ENCODE measurements around the gene WDR86. TPM values are rescaled to one million over a fixed set of nuclear protein-coding genes. Genes with fewer than 3 reads are reported as not detected.

Gene WDR86
- polyA plus RNA-seq, 2 of the 4 experiments (the other 2 are of a cell fraction): 0.17 to 0.19 TPM

DNA sequence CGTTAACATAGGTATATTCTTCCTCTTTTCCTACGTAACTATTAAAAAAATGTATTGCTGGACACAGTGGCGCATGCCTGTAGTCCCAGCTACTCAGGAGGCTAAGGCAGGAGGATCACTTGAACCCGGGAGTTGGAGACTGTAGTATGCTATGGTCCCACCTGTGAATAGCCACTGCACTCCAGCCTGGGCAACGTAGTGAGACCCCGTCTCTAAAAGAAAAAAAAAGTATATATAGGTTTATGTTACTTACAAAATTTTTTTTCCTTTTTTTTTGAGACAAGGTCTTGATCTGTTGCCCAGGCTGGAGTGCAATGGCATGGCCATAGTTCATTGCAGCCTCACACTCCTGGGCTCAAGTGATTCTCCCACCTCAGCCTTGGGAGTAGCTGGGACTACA, 62.6 kb downstream of the WDR86 start:
- TF ChIP-seq ZSCAN20 (CRISPR knock-in tag; IDR thresholded peaks at IDR 0.05): no peak
- TF ChIP-seq EP300 (IDR thresholded peaks at IDR 0.05): no peak
- no peak for TF ChIP-seq NPAS2 (CRISPR knock-in tag; IDR thresholded peaks at IDR 0.05; ENCODE audit: borderline replicate concordance)
- no peak for TF ChIP-seq EHF (CRISPR knock-in tag; IDR thresholded peaks at IDR 0.05)
- TF ChIP-seq JUNB (IDR thresholded peaks at IDR 0.05): no peak
- no peak for TF ChIP-seq RARB (CRISPR knock-in tag; IDR thresholded peaks at IDR 0.05)
- no peak for TF ChIP-seq POLR2A (IDR thresholded peaks at IDR 0.05; ENCODE audit: low read length)
- TF ChIP-seq MYC (IDR thresholded peaks at IDR 0.05; ENCODE audit: borderline replicate concordance, low read length): no peak
- no peak for TF ChIP-seq RNF2 (IDR thresholded peaks at IDR 0.05; ENCODE audit: borderline replicate concordance, low read depth)
- TF ChIP-seq MAZ (IDR thresholded peaks at IDR 0.05; ENCODE audit: borderline replicate concordance, low read depth, low read length): no peak
- no peak for TF ChIP-seq HOXB13 (CRISPR knock-in tag; IDR thresholded peaks at IDR 0.05; ENCODE audit: low read depth)
- no peak for TF ChIP-seq ZNF302 (CRISPR knock-in tag; IDR thresholded peaks at IDR 0.05)
- TF ChIP-seq HDAC2 (IDR thresholded peaks at IDR 0.05): no peak
- no peak for TF ChIP-seq KDM5A (IDR thresholded peaks at IDR 0.05)
- TF ChIP-seq, protein P1, sequence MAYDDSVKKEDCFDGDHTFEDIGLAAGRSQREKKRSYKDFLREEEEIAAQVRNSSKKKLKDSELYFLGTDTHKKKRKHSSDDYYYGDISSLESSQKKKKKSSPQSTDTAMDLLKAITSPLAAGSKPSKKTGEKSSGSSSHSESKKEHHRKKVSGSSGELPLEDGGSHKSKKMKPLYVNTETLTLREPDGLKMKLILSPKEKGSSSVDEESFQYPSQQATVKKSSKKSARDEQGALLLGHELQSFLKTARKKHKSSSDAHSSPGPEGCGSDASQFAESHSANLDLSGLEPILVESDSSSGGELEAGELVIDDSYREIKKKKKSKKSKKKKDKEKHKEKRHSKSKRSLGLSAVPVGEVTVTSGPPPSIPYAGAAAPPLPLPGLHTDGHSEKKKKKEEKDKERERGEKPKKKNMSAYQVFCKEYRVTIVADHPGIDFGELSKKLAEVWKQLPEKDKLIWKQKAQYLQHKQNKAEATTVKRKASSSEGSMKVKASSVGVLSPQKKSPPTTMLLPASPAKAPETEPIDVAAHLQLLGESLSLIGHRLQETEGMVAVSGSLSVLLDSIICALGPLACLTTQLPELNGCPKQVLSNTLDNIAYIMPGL (CRISPR knock-in tag; IDR thresholded peaks at IDR 0.05; ENCODE audit: borderline replicate concordance): no peak
- H3K4me2 ChIP-seq: 0 out of 3 replicates have a peak overlapping the region, but pooled peaks have one; percentile 3
- FAIRE-seq: no peak
- 91% methylated on average over 6 of the region's 6 CpGs for WGBS (ENCODE audit: missing lambda C conversion rate)
- no peak overlapping the region for H3K4me3 ChIP-seq
- H3K27ac ChIP-seq: peak overlapping the region in 1 of 2 experiments; percentile 35; a peak in 2 of 6 replicates
- H3K9me3 ChIP-seq: no peaks in the 10 kb centered on the region
- ChIA-PET POLR2A (no interaction called here), CTCF (interaction anchor here (0.7 to 12.0 kb wide), 4 partner anchors 21 to 45 kb away, joined by 4 to 234 read pairs (median 4); no protein-coding TSS in a partner anchor)
- no peak for DNase-seq (ENCODE audit: low read depth in 1 of 2, low spot score in 1 of 2)
- ATAC-seq: no peak
- peaks cover 45% of the 10 kb centered on the region for H3K4me1 ChIP-seq

DNA sequence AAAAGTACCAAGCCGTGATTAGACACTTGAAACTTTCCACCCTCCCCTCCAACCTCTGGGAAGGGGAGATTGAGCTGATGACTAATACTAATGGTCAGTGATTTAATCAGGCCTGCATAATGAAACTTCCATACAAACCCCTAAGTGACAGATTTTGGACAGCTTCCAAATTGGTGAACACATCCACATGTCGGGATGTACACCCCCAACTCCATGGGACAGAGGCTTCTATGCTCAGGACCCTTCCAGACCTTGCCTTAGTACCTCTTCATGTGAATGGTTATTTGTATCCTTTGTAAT, 63.4 kb downstream of the WDR86 start:
- ATAC-seq (no peak), FAIRE-seq (no peak), DNase-seq (ENCODE audit: low read depth in 1 of 2, low spot score in 1 of 2) (no peak)
- no peak for TF ChIP-seq NFE2L2 (conservative IDR thresholded peaks at IDR 0.05; ENCODE audit: low read length)
- TF ChIP-seq SREBF2 (IDR thresholded peaks at IDR 0.05): no peak
- no peak for TF ChIP-seq RAD21 (conservative IDR thresholded peaks at IDR 0.05 in 1 of 2, IDR thresholded peaks at IDR 0.05 in 1 of 2)
- no peak for TF ChIP-seq MYC (IDR thresholded peaks at IDR 0.05; ENCODE audit: borderline replicate concordance, low read length)
- TF ChIP-seq POLR2A (IDR thresholded peaks at IDR 0.05; ENCODE audit: low read length): no peak
- TF ChIP-seq MAZ (IDR thresholded peaks at IDR 0.05; ENCODE audit: borderline replicate concordance, low read depth, low read length): no peak
- no peak for TF ChIP-seq CHD2 (IDR thresholded peaks at IDR 0.05; ENCODE audit: low read length, partially characterized antibody)
- no peaks in the 10 kb centered on the region for H3K9me3 ChIP-seq
- H3K4me2 ChIP-seq: peak overlapping the region; percentile 57
- ChIA-PET CTCF (interaction anchor here (0.8 to 12.0 kb wide), 4 partner anchors 22 to 44 kb away, joined by 3 to 234 read pairs (median 4); no protein-coding TSS in a partner anchor), POLR2A (no interaction called here)
- peaks cover 45% of the 10 kb centered on the region for H3K4me1 ChIP-seq
- no peak overlapping the region for H3K4me3 ChIP-seq
- peak overlapping the region; percentile 64 to 78 for H3K27ac ChIP-seq
- WGBS (ENCODE audit: missing lambda C conversion rate): 49% methylated on average over 2 of the region's 2 CpGs

DNA sequence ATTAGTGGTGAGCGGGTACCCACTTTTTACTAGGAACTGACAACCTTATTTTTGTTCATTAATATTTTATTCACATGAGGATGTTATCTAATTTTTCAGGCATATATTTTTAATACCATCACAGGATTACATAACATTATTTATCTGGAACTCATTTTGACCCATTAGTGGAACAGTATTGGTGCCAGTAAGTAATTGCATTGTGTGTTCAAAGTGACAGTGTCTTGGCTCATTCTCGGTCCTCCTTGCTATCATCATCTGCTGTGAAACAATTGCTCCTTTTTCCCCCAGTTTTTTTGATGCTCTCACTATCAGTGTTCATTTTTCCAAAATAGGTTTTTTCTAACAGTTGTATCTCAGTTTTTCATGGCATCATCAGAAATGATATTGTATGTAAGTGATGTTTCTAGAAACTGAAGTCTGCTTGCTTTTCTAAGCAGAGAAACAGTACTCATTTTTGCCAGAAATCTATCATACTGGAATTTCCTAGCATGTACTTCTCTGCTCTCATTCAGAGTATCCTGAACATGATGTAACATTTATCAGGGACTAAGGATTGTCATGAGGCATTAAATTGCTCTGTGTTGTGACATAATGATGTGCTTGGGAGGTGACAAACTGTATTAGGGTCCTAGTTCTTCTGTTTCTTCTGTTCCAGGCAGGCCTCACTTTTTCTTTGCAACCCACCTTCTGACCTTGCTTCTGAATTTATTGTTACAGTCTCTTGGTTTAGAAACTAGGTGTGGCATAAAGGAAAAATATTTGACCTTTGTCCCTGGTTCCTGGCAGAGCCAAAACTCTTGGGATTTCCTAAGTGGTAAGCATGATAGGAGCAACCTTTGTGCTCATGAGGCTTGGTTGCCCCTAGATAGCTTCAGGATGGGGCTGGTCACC, 64.0 kb downstream of the WDR86 start:
- Histone ChIP-seq H3K9me3 (no peaks in the 10 kb centered on the region), H3K27ac (peak overlapping the region; percentile 64 to 78), H3K4me1 (peaks cover 45% of the 10 kb centered on the region), H3K4me3 (no peak overlapping the region), H3K4me2 (peak overlapping the region; percentile 57)
- ChIA-PET POLR2A (no interaction called here), CTCF (interaction anchor here (0.8 to 12.0 kb wide), 5 partner anchors 23 to 43 kb away, joined by 3 to 234 read pairs (median 5); no protein-coding TSS in a partner anchor)
- no peak; a peak in 1 of 6 replicates for ATAC-seq
- WGBS (ENCODE audit: missing lambda C conversion rate): 76% methylated on average over 2 of the region's 2 CpGs
- TF ChIP-seq ZC3H11A (IDR thresholded peaks at IDR 0.05): no peak
- TF ChIP-seq HEYL (CRISPR knock-in tag; IDR thresholded peaks at IDR 0.05): no peak
- TF ChIP-seq HOXA7 (CRISPR knock-in tag; IDR thresholded peaks at IDR 0.05): no peak
- no peak for TF ChIP-seq MAFK (IDR thresholded peaks at IDR 0.05; ENCODE audit: partially characterized antibody)
- no peak for TF ChIP-seq EP300 (IDR thresholded peaks at IDR 0.05)
- no peak for TF ChIP-seq RFX5 (IDR thresholded peaks at IDR 0.05)
- TF ChIP-seq FOSB (CRISPR knock-in tag; IDR thresholded peaks at IDR 0.05): no peak
- no peak for TF ChIP-seq RARB (CRISPR knock-in tag; IDR thresholded peaks at IDR 0.05)
- TF ChIP-seq CEBPB (IDR thresholded peaks at IDR 0.05): no peak
- no peak for TF ChIP-seq NR3C1 (IDR thresholded peaks at IDR 0.05)
- TF ChIP-seq, protein P2, sequence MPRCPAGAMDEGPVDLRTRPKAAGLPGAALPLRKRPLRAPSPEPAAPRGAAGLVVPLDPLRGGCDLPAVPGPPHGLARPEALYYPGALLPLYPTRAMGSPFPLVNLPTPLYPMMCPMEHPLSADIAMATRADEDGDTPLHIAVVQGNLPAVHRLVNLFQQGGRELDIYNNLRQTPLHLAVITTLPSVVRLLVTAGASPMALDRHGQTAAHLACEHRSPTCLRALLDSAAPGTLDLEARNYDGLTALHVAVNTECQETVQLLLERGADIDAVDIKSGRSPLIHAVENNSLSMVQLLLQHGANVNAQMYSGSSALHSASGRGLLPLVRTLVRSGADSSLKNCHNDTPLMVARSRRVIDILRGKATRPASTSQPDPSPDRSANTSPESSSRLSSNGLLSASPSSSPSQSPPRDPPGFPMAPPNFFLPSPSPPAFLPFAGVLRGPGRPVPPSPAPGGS (IDR thresholded peaks at IDR 0.05): no peak
- no peak for TF ChIP-seq FOSL2 (IDR thresholded peaks at IDR 0.05)
- no peak for TF ChIP-seq FOSL2 (CRISPR knock-in tag; IDR thresholded peaks at IDR 0.05)
- TF ChIP-seq EHF (CRISPR knock-in tag; IDR thresholded peaks at IDR 0.05): no peak
- TF ChIP-seq NFE2L2 (conservative IDR thresholded peaks at IDR 0.05; ENCODE audit: low read length): no peak
- no peak for FAIRE-seq
- peak in 1 of 2 experiments; percentile 51 for DNase-seq (ENCODE audit: low read depth in 1 of 2, low spot score in 1 of 2)

All from A549 (cell line).